ENCODE data around the gene STIM2.

DNA sequence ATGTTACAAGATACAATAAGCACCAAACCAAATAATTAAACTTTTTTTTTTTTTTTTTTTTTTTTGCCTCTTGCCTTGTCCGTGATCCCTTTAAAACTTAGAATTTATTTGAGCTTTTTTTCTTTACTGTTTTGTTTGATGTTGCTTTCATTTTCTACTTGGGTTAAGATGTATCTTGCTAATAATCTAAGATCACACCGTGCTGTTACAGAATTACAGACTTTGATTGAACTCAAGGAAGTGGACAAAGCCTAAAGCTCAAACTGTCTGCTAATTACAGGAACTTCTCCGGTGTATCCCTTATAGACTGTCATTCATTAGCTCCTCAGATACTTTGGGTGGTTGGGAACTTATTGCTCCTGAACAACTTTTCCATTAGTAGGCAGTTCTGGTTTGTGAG lies 26.5 kb downstream of the STIM2 start:
- TF ChIP-seq CTCF (conservative IDR thresholded peaks at IDR 0.05) (no peak), EZH2 (IDR thresholded peaks at IDR 0.05; ENCODE audit: low read depth) (no peak)

All from PC-9 (cell line).